HepG2 (cell line): ENCODE data around the gene ASTN2.

Experiments
- EHMT2 ChIP-seq: fragments of 200-600 bp; sonication (generic); IDR thresholded peaks from 2 replicates; pipeline ENCODE4 v1.7.0; 2017; ENCODE audit warnings: antibody characterized with exemption, low read depth, low read length, borderline replicate concordance
- JDP2 ChIP-seq: sonication (generic); formaldehyde crosslinking; IDR thresholded peaks from 2 replicates; pipeline ENCODE4 v1.8.1; 2022; ENCODE audit warnings: missing genetic modification reagents, borderline replicate concordance
- ZC3H4 ChIP-seq: sonication (generic); formaldehyde crosslinking; IDR thresholded peaks from 2 replicates; pipeline ENCODE4 v1.4.0; 2020; ENCODE audit warnings: missing genetic modification reagents, borderline replicate concordance
- ZFP41 ChIP-seq: sonication (generic); formaldehyde crosslinking; IDR thresholded peaks from 2 replicates; pipeline ENCODE4 v1.4.0; 2020; ENCODE audit warnings: mild to moderate bottlenecking, missing genetic modification reagents, borderline replicate concordance
- ZNF121 ChIP-seq: sonication (generic); formaldehyde crosslinking; IDR thresholded peaks from 2 replicates; pipeline ENCODE4 v1.5.0; 2020; ENCODE audit warnings: mild to moderate bottlenecking, missing genetic modification reagents
- ZNF354B ChIP-seq: sonication (generic); formaldehyde crosslinking; IDR thresholded peaks from 2 replicates; pipeline ENCODE4 v1.8.0; 2022; ENCODE audit warnings: mild to moderate bottlenecking, missing genetic modification reagents

DNA sequence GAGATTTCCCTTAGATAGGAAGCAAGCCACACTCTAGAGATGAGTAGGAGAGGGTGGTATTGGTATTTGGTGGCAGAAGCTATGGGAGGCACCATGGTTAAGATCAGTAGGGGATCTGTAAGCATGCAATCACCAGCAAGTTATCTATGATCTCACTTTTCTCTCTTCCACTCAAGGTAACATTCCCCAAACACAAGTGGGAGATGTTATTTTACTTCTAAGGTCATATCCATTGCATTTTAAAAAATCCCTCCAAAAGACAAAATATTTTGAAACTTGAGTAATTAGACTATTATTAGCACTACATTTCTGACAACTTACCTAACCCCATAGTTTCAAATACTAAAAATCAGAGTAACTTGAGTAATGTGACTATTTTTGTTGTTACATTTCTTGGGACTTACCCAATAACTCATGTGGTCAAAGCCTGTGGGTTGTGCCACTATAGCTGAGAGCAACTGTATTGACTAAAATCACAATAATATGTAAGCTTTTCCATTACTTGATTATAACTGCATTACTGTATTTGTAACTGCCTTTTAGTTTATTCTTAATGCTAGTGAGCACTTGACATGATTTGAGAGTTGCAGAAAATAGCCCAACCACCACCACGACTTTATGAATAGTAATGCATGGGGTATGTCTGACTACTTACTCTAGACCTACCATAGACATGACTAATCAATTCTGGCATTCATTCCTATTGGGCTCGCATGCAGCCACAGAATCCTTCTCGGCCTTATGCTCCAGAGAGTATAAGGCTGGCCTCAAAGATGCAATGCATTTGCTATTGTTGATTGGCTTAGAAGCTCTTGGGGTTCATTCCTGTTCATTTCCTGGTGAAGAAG lies 463.0 kb downstream of the ASTN2 start:
- no peak for TF ChIP-seq ZNF354B
- no peak for TF ChIP-seq ZFP41 (CRISPR knock-in tag)
- no peak for TF ChIP-seq ZNF121 (CRISPR knock-in tag)
- TF ChIP-seq EHMT2 = no peak
- TF ChIP-seq JDP2 (CRISPR knock-in tag) = no peak
- TF ChIP-seq ZC3H4 = no peak
